PC-9 (cell line): ENCODE measurements around the gene GAB2. TPM values are rescaled to one million over a fixed set of nuclear protein-coding genes. Genes with fewer than 3 reads are reported as not detected.

Experiments used
- BruUV-seq: library from RNA; stranded (reverse); fragments of 400-500 nt; replicated peaks from 2 replicates; lab custom pipeline; 2021; lab: Mats Ljungman, UMichigan
- CTCF ChIA-PET: fragments of 300-600 bp; sonication (Branson Sonifier 250); formaldehyde crosslinking; loops from one replicate; lab custom pipeline; 2022; ENCODE audit warnings: antibody characterized with exemption; lab: Charles Lee
- POLR2A ChIA-PET: fragments of 300-600 bp; sonication (Branson Sonifier 250); formaldehyde crosslinking; loops from one replicate; lab custom pipeline; 2022; ENCODE audit warnings: antibody characterized with exemption; ENCODE audit not compliant: unreplicated experiment; lab: Charles Lee
- DNase-seq, 2 experiments: peaks; one replicate each; pipeline versions ENCODE4 v3.0.0 to v3.0.0-alpha.2; 2015 to 2022; ENCODE audit warnings: mixed read lengths in 1 of 2
- H2AFZ ChIP-seq: fragments of 200-600 bp; sonication (generic); 2 replicates; pipeline ENCODE4 v1.8.1; 2017; ENCODE audit warnings: antibody characterized with exemption
- H3F3A ChIP-seq: fragments of 200-600 bp; sonication (generic); 2 replicates; pipeline ENCODE4 v1.8.1; 2017; ENCODE audit warnings: antibody characterized with exemption, mild to moderate bottlenecking, low read depth; ENCODE audit not compliant: insufficient read depth
- H3K27ac ChIP-seq: fragments of 200-600 bp; sonication (generic); 2 replicates; pipeline ENCODE4 v1.6.1; 2016; ENCODE audit warnings: mixed run types
- H3K27me3 ChIP-seq: fragments of 200-600 bp; sonication (generic); 2 replicates; pipeline ENCODE4 v1.6.1; 2016; ENCODE audit warnings: low read depth, mixed run types; ENCODE audit not compliant: insufficient read depth
- H3K36me3 ChIP-seq: fragments of 200-600 bp; sonication (generic); 2 replicates; pipeline ENCODE4 v1.6.1; 2016; ENCODE audit warnings: low read depth, mixed run types
- H3K4me1 ChIP-seq: fragments of 200-600 bp; sonication (generic); replicated peaks from 2 replicates; pipeline ENCODE4 v1.6.1; 2016; ENCODE audit warnings: mixed run types; ENCODE audit not compliant: insufficient read depth
- H3K4me2 ChIP-seq: fragments of 200-600 bp; sonication (generic); 2 replicates; pipeline ENCODE4 v1.6.1; 2017; ENCODE audit warnings: mixed run types
- H3K4me3 ChIP-seq: fragments of 200-600 bp; sonication (generic); 2 replicates; pipeline ENCODE4 v1.6.1; 2016; ENCODE audit warnings: mixed run types
- H3K79me2 ChIP-seq: fragments of 200-600 bp; sonication (generic); 2 replicates; pipeline ENCODE4 v1.6.1; 2017; ENCODE audit warnings: low read depth, mixed run types
- H3K9me2 ChIP-seq: fragments of 200-600 bp; sonication (generic); 2 replicates; pipeline ENCODE4 v1.8.1; 2017; ENCODE audit warnings: mild to moderate bottlenecking; ENCODE audit not compliant: insufficient read depth
- H3K9me3 ChIP-seq: fragments of 200-600 bp; sonication (generic); 2 replicates; pipeline ENCODE4 v1.8.1; 2016; ENCODE audit warnings: low read depth; ENCODE audit not compliant: insufficient read depth
- H4K20me1 ChIP-seq: fragments of 200-600 bp; sonication (generic); 2 replicates; pipeline ENCODE4 v1.8.1; 2017; ENCODE audit not compliant: insufficient read depth
- CTCF ChIP-seq: fragments of 200-600 bp; sonication (generic); conservative IDR thresholded peaks from 2 replicates; pipeline ENCODE4 v1.6.1; 2017; ENCODE audit warnings: mixed run types, antibody characterized with exemption, mild to moderate bottlenecking, moderate library complexity
- EZH2 ChIP-seq: fragments of 200-600 bp; sonication (generic); IDR thresholded peaks from 2 replicates; pipeline ENCODE4 v1.8.0; 2017; ENCODE audit warnings: antibody characterized with exemption, low read depth
- intact Hi-C: fragments of 100-400 bp; cut with micrococcal nuclease; formaldehyde crosslinking; loops from one replicate; pipeline ENCODE4 v1.10.0; 2022; ENCODE audit not compliant: unreplicated experiment
- total RNA-seq: library from RNA; stranded (reverse); gene quantifications from 2 replicates; pipeline ENCODE4 v1.2.3, GENCODE V29; 2021

GAB2 gene
- total RNA-seq, 1 experiment from 2014 or later, result 17.5 TPM

DNA sequence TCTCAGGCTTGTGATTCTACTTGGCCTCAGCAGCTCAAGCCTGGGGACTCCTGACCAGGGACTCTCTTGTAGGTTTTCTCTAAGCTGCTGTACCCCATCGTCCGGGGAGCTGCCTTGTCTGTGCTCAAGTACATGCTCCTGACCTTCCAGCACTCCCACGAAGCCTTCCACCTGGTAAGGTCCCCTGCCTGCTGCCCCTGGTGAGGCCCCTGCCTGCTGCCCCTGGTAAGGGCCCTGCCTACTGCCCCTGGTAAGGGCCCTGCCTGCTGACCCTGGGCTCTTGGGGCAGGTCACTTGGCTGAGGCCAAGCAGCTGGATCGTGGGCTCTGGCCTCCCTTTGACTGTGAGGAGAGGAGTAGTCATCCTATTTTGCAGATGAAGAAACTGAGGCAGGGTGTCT, 217.6 kb downstream of the GAB2 start:
- Histone ChIP-seq H3K9me2 (no peaks in the 10 kb centered on the region), H3K9me3 (no peaks in the 10 kb centered on the region), H3K36me3 (no peaks in the 10 kb centered on the region), H3F3A (no peaks in the 10 kb centered on the region), H3K27ac (no peak overlapping the region), H3K4me1 (no peaks in the 10 kb centered on the region), H3K27me3 (no peaks in the 10 kb centered on the region), H2AFZ (no peak overlapping the region), H4K20me1 (no peaks in the 10 kb centered on the region; the same call in 1 of the 2 replicates), H3K4me3 (no peak overlapping the region), H3K4me2 (no peak overlapping the region), H3K79me2 (no peaks in the 10 kb centered on the region)
- intact Hi-C loops, result no loop called here
- ChIA-PET POLR2A (interaction anchor here (0.6 kb wide), 1 partner anchor 61 kb away, joined by 3 read pairs; no protein-coding TSS in a partner anchor), CTCF (no interaction called here)
- no peak for DNase-seq
- TF ChIP-seq EZH2 (no peak), CTCF (no peak)
- BruUV-seq, result no TSS peak

GRCh38 chr11:78199653-78200015, 218.0 kb downstream of the GAB2 start:
- Histone ChIP-seq H3K4me1 (no peaks in the 10 kb centered on the region; the same call in 1 of the 2 replicates), H3K9me2 (no peaks in the 10 kb centered on the region), H3K27ac (no peak overlapping the region), H3K27me3 (no peaks in the 10 kb centered on the region), H3K4me3 (no peak overlapping the region), H2AFZ (no peak overlapping the region), H3K4me2 (no peak overlapping the region), H3K79me2 (no peaks in the 10 kb centered on the region), H3K36me3 (no peaks in the 10 kb centered on the region), H4K20me1 (no peaks in the 10 kb centered on the region; the same call in 1 of the 2 replicates), H3K9me3 (no peaks in the 10 kb centered on the region), H3F3A (no peaks in the 10 kb centered on the region)
- intact Hi-C loops, result no loop called here
- TF ChIP-seq CTCF, result no peak
- no peak for TF ChIP-seq EZH2
- no TSS peak for BruUV-seq
- ChIA-PET CTCF (no interaction called here), POLR2A (no interaction called here)
- no peak for DNase-seq

DNA sequence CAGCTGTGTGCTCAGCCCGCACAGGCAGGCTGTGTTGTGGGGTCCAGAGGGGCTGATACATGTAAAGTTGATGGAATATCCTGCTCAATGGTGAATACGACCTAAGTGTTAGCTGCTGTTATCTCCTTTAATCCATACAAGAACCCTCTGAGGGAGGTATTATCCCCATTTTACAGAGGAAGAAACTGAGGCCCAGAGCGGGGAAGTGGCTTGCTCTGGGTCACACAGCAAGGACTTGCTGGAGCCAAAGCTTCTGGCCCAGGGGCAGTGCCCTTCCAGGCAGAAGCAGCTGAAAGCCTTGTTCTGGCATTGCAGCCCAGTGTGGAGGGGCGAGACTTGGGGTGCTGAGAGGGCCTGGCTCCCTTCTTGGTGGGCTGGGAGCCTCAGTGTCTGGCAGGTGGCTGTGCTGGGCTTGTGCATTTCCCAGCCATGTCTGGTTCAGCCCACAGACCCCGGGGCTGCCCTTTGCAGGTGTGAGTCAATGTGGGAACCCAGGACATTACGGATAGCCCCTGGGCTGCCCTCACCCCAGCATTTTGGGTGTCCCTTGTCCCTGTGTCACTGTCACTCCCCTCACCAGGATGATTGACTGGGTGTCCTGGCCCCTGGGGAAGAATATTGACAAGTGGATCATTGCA, 218.5 kb downstream of the GAB2 start:
- Histone ChIP-seq H3K4me1 (no peaks in the 10 kb centered on the region; the same call in 1 of the 2 replicates), H3K79me2 (no peaks in the 10 kb centered on the region), H3K27ac (no peak overlapping the region), H3K9me3 (no peaks in the 10 kb centered on the region), H4K20me1 (no peaks in the 10 kb centered on the region; the same call in 1 of the 2 replicates), H2AFZ (no peak overlapping the region), H3K27me3 (no peaks in the 10 kb centered on the region), H3F3A (peaks cover 2% of the 10 kb centered on the region; the same call in 1 of the 2 replicates), H3K9me2 (no peaks in the 10 kb centered on the region), H3K4me3 (no peak overlapping the region), H3K36me3 (no peaks in the 10 kb centered on the region), H3K4me2 (no peak overlapping the region)
- ChIA-PET POLR2A (no interaction called here), CTCF (no interaction called here)
- TF ChIP-seq CTCF, result no peak
- TF ChIP-seq EZH2, result no peak
- no peak for DNase-seq
- no TSS peak for BruUV-seq
- intact Hi-C loops, result no loop called here
